ENCODE data around the gene ZNRF1.

DNA sequence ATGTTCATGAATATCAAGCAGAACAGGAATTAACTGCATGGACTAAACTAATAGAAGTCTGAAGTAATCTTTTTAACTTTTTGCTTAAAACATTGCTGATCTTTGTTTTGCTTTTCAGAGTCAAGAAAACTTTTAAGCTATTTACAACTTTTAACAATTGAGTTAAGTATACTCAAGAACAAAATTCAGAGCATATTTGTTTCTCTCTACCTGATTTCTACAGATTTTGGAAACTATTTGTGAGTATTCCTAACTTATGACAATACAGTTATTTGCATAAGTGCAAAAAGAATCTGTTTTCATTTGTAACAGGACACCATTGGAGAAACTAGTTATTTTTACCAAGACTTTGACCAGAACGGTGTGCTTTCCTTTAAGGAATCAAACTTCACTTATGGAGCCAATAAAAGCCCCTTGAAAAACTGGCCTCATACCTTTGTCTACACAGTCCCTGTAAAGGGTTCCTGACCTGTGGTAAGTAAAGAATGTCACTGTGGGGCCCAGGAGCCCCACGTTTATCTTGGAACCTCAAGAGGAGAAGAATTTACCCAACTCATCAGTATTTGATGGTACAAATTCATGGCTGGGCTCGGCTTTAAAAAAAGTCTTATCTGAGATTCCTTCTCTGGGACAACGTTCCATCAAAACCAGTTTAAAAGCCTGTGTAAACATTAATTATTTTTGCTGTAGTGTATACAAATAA, 129.0 kb downstream of the ZNRF1 start:
- TF ChIP-seq, protein P1, sequence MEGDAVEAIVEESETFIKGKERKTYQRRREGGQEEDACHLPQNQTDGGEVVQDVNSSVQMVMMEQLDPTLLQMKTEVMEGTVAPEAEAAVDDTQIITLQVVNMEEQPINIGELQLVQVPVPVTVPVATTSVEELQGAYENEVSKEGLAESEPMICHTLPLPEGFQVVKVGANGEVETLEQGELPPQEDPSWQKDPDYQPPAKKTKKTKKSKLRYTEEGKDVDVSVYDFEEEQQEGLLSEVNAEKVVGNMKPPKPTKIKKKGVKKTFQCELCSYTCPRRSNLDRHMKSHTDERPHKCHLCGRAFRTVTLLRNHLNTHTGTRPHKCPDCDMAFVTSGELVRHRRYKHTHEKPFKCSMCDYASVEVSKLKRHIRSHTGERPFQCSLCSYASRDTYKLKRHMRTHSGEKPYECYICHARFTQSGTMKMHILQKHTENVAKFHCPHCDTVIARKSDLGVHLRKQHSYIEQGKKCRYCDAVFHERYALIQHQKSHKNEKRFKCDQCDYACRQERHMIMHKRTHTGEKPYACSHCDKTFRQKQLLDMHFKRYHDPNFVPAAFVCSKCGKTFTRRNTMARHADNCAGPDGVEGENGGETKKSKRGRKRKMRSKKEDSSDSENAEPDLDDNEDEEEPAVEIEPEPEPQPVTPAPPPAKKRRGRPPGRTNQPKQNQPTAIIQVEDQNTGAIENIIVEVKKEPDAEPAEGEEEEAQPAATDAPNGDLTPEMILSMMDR (IDR thresholded peaks at IDR 0.05): no peak
- TF ChIP-seq EP300 (IDR thresholded peaks at IDR 0.05) (no peak), POLR2A (IDR thresholded peaks at IDR 0.05) (no peak), POLR2AphosphoS5 (IDR thresholded peaks at IDR 0.05) (no peak)

All from suprapubic skin (tissue), 4 donors.